ENCODE results near the gene SLC7A5. TPM values are rescaled to one million over a fixed set of nuclear protein-coding genes. Genes with fewer than 3 reads are reported as not detected.
"Not testable (repeated sequence)": the region's sequence is repeated elsewhere in the genome, so short reads cannot be mapped to it uniquely, and the experiment has no call there.

Gene SLC7A5
- total RNA-seq, 2 experiments from 2014 or later = 140 to 283 TPM

- POLR2A ChIA-PET = interaction anchor here (0.7 to 3.8 kb wide), 3 partner anchors 9 to 60 kb away, joined by 3 to 16 read pairs (median 6); no protein-coding TSS in a partner anchor
- Histone ChIP-seq H4K20me1 (ENCODE audit: insufficient read depth, low read length) (no peaks in the 10 kb centered on the region), H3K36me3 (ENCODE audit: insufficient read depth, low read length) (no peaks in the 10 kb centered on the region), H3K9me2 (ENCODE audit: insufficient read depth, low read length) (no peaks in the 10 kb centered on the region), H3K4me3 (ENCODE audit: low read depth, low read length, poor library complexity, severe bottlenecking) (no peak overlapping the region), H3K79me2 (ENCODE audit: insufficient read depth, low read depth, low read length) (no peaks in the 10 kb centered on the region), H2AFZ (ENCODE audit: low read length) (no peak overlapping the region), H3K27ac (ENCODE audit: low read depth, low read length, poor library complexity, severe bottlenecking) (no peak overlapping the region), H3K4me2 (ENCODE audit: low read length) (no peak overlapping the region), H3K4me1 (ENCODE audit: insufficient read depth, low read length, poor library complexity, severe bottlenecking) (no peaks in the 10 kb centered on the region), H3K9me3 (ENCODE audit: low read length) (no peaks in the 10 kb centered on the region)
- DNase-seq (ENCODE audit: low spot score) = no peak
- TF ChIP-seq CTCF (conservative IDR thresholded peaks at IDR 0.05; ENCODE audit: low read length) (no peak), EZH2phosphoT487 (IDR thresholded peaks at IDR 0.05; ENCODE audit: borderline replicate concordance, low read depth, low read length) (no peak)
- CTCF ChIA-PET (ENCODE audit: unreplicated experiment) = no interaction called here
- no TSS peak for BruUV-seq (replicated peaks)
- intact Hi-C loops (cut with micrococcal nuclease; ENCODE audit: unreplicated experiment) = no loop called here
Observed at GRCh38 chr16:87790292-87791100, 78.8 kb downstream of the SLC7A5 start.

- BruUV-seq (replicated peaks) = no TSS peak
- intact Hi-C loops (cut with micrococcal nuclease; ENCODE audit: unreplicated experiment) = no loop called here
- H3K79me2 ChIP-seq (ENCODE audit: insufficient read depth, low read depth, low read length) = no peaks in the 10 kb centered on the region
- no peaks in the 10 kb centered on the region for H3K9me2 ChIP-seq (ENCODE audit: insufficient read depth, low read length)
- DNase-seq (ENCODE audit: low spot score) = no peak
- no peak overlapping the region for H3K4me3 ChIP-seq (ENCODE audit: low read depth, low read length, poor library complexity, severe bottlenecking)
- CTCF ChIA-PET (ENCODE audit: unreplicated experiment) = no interaction called here
- H3K9me3 ChIP-seq (ENCODE audit: low read length) = no peaks in the 10 kb centered on the region
- H3K4me1 ChIP-seq (ENCODE audit: insufficient read depth, low read length, poor library complexity, severe bottlenecking) = no peaks in the 10 kb centered on the region
- H3K36me3 ChIP-seq (ENCODE audit: insufficient read depth, low read length) = no peaks in the 10 kb centered on the region
- no peak overlapping the region for H3K27ac ChIP-seq (ENCODE audit: low read depth, low read length, poor library complexity, severe bottlenecking)
- no peak overlapping the region for H2AFZ ChIP-seq (ENCODE audit: low read length)
- no peaks in the 10 kb centered on the region for H4K20me1 ChIP-seq (ENCODE audit: insufficient read depth, low read length)
- POLR2A ChIA-PET = interaction anchor here (1.1 kb wide), 1 partner anchor 8 kb away, joined by 6 read pairs; no protein-coding TSS in a partner anchor
- no peak for TF ChIP-seq EZH2phosphoT487 (IDR thresholded peaks at IDR 0.05; ENCODE audit: borderline replicate concordance, low read depth, low read length)
- TF ChIP-seq CTCF (conservative IDR thresholded peaks at IDR 0.05; ENCODE audit: low read length) = no peak
- H3K4me2 ChIP-seq (ENCODE audit: low read length) = no peak overlapping the region
Observed at GRCh38 chr16:87789437-87790291, 79.6 kb downstream of the SLC7A5 start.

GRCh38 chr16:87788730-87789436 is 80.4 kb downstream of the SLC7A5 start:
- DNase-seq (ENCODE audit: low spot score); intact Hi-C loops (cut with micrococcal nuclease; ENCODE audit: unreplicated experiment); BruUV-seq (replicated peaks); H3K4me1 ChIP-seq (ENCODE audit: insufficient read depth, low read length, poor library complexity, severe bottlenecking); CTCF ChIA-PET (ENCODE audit: unreplicated experiment); H4K20me1 ChIP-seq (ENCODE audit: insufficient read depth, low read length); H3K9me2 ChIP-seq (ENCODE audit: insufficient read depth, low read length); H3K4me2 ChIP-seq (ENCODE audit: low read length); H3K4me3 ChIP-seq (ENCODE audit: low read depth, low read length, poor library complexity, severe bottlenecking); H3K36me3 ChIP-seq (ENCODE audit: insufficient read depth, low read length); H3K79me2 ChIP-seq (ENCODE audit: insufficient read depth, low read depth, low read length); H3K27ac ChIP-seq (ENCODE audit: low read depth, low read length, poor library complexity, severe bottlenecking); H3K9me3 ChIP-seq (ENCODE audit: low read length); H2AFZ ChIP-seq (ENCODE audit: low read length): not testable (repeated sequence)
- POLR2A ChIA-PET = interaction anchor here (1.0 kb wide), 1 partner anchor 17 kb away, joined by 3 read pairs; no protein-coding TSS in a partner anchor

GRCh38 chr16:87787451-87788091 is 81.7 kb downstream of the SLC7A5 start:
- POLR2A ChIA-PET = interaction anchor here (1.0 kb wide), 1 partner anchor 19 kb away, joined by 3 read pairs; no protein-coding TSS in a partner anchor
- H2AFZ ChIP-seq (ENCODE audit: low read length); H3K4me1 ChIP-seq (ENCODE audit: insufficient read depth, low read length, poor library complexity, severe bottlenecking); CTCF ChIA-PET (ENCODE audit: unreplicated experiment); H3K36me3 ChIP-seq (ENCODE audit: insufficient read depth, low read length); H3K79me2 ChIP-seq (ENCODE audit: insufficient read depth, low read depth, low read length); H3K4me2 ChIP-seq (ENCODE audit: low read length); H3K27ac ChIP-seq (ENCODE audit: low read depth, low read length, poor library complexity, severe bottlenecking); intact Hi-C loops (cut with micrococcal nuclease; ENCODE audit: unreplicated experiment); DNase-seq (ENCODE audit: low spot score); BruUV-seq (replicated peaks); H3K4me3 ChIP-seq (ENCODE audit: low read depth, low read length, poor library complexity, severe bottlenecking); H3K9me2 ChIP-seq (ENCODE audit: insufficient read depth, low read length); H4K20me1 ChIP-seq (ENCODE audit: insufficient read depth, low read length); H3K9me3 ChIP-seq (ENCODE audit: low read length): not testable (repeated sequence)
